ENCODE results near the gene ATP5ME.

ATP5ME gene

GRCh38 chr4:683982-684622 is 10.0 kb upstream of the ATP5ME start:
- TF ChIP-seq TEAD4 (IDR thresholded peaks at IDR 0.05) (peak; percentile 54), MAX (IDR thresholded peaks at IDR 0.05) (0 out of 2 replicates have a peak, but pooled peaks have one; percentile 24), ZBTB7A (IDR thresholded peaks at IDR 0.05; ENCODE audit: low read depth) (peak; percentile 89), EGR1 (IDR thresholded peaks at IDR 0.05) (no peak), RAD21 (IDR thresholded peaks at IDR 0.05; ENCODE audit: low read depth) (peak; percentile 46; the same call in 1 of the 2 replicates), TAF1 (IDR thresholded peaks at IDR 0.05; ENCODE audit: low read depth) (no peak)

GRCh38 chr4:683247-683897 is 9.3 kb upstream of the ATP5ME start:
- TF ChIP-seq RAD21 (IDR thresholded peaks at IDR 0.05; ENCODE audit: low read depth): no peak
- TF ChIP-seq CEBPB (IDR thresholded peaks at IDR 0.05): no peak
- TF ChIP-seq CREB1 (IDR thresholded peaks at IDR 0.05; ENCODE audit: low read depth): no peak
- TF ChIP-seq REST (IDR thresholded peaks at IDR 0.05; ENCODE audit: low read depth): no peak
- TF ChIP-seq ZBTB7A (IDR thresholded peaks at IDR 0.05; ENCODE audit: low read depth): no peak
- no peak for TF ChIP-seq FOXM1 (IDR thresholded peaks at IDR 0.05; ENCODE audit: borderline replicate concordance, low read depth)

DNA sequence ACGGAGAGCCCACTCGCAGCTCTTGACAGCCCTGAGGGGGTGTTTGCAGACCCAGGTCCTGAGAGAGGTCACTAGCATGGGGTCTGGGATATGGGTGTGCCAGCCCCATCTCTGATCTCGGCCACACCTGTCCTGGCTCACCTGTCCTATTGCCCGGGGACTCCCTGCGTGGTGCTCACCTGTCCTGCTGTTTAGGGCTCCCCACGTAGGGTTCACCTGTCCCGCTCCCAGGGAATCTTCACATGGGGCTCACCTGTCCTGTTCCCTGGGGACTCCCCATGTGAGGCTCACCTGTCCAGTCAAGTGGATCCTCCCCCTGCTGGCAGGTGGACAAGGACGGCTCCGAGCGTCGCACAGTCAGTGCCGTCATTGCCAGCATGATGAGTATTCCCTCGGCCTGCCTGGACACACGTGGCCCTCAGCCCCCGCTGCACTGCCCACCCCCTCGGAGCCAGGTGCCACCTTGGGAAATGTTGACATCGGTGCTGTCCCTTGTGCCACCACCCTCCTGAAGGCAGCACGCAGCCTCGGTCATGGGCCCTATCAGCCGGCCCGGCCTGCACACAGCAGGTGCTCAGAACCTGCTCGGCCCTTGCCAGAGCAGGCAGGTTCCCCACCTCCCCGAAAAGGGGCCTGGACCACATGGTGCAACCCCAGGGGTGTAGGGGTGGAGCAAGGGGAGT is 8.6 kb upstream of the ATP5ME start:
- TF ChIP-seq TAF1 (IDR thresholded peaks at IDR 0.05; ENCODE audit: low read depth) (no peak), NFIC (IDR thresholded peaks at IDR 0.05) (no peak), CREB1 (IDR thresholded peaks at IDR 0.05; ENCODE audit: low read depth) (no peak), MAX (IDR thresholded peaks at IDR 0.05) (no peak), REST (IDR thresholded peaks at IDR 0.05; ENCODE audit: low read depth) (no peak), TCF12 (IDR thresholded peaks at IDR 0.05; ENCODE audit: low read depth) (no peak), RAD21 (IDR thresholded peaks at IDR 0.05; ENCODE audit: low read depth) (no peak), CEBPB (IDR thresholded peaks at IDR 0.05) (no peak), EP300 (IDR thresholded peaks at IDR 0.05; ENCODE audit: borderline replicate concordance) (no peak), ZBTB7A (IDR thresholded peaks at IDR 0.05; ENCODE audit: low read depth) (no peak), TEAD4 (IDR thresholded peaks at IDR 0.05) (no peak), YY1 (IDR thresholded peaks at IDR 0.05; ENCODE audit: low read depth) (no peak), EGR1 (IDR thresholded peaks at IDR 0.05) (no peak), FOXM1 (IDR thresholded peaks at IDR 0.05; ENCODE audit: borderline replicate concordance, low read depth) (no peak)
- TF ChIP-seq, protein P1, sequence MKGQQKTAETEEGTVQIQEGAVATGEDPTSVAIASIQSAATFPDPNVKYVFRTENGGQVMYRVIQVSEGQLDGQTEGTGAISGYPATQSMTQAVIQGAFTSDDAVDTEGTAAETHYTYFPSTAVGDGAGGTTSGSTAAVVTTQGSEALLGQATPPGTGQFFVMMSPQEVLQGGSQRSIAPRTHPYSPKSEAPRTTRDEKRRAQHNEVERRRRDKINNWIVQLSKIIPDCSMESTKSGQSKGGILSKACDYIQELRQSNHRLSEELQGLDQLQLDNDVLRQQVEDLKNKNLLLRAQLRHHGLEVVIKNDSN (IDR thresholded peaks at IDR 0.05): no peak

DNA sequence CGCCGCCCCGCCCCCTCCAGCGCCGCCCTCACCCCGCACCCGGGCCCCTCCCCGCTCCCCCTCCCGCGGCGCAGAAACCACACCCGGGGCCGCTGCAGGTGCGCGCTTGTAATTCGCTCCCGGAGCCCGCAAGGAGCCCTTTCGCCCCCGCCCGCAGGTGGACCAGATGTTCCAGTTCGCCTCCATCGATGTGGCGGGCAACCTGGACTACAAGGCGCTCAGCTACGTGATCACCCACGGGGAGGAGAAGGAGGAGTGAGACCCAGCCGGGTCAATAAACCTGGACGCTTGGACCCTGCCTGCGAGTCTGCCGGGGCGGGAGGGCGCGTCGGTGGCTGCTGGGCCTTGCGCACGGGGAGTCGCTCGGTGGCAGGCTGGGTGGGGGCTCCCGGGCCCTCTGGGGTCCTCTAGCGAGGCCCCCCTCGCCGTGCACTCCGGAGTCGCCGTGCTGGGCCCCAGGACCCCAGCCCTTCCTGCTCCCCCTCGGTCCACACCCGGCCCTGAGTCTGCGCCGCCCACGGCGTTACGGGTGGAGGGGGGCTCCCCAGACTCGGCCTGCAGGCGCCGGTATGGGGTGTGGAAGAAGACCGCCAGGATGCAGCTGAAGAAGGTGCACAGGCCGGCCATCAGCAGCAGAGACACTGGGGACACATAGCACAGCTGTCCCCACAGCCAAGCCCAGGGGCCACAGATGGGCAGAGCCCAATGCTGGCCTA is 7.8 kb upstream of the ATP5ME start:
- no peak for TF ChIP-seq CEBPB (IDR thresholded peaks at IDR 0.05)
- TF ChIP-seq, protein P1 (IDR thresholded peaks at IDR 0.05): no peak
- TF ChIP-seq YY1 (IDR thresholded peaks at IDR 0.05; ENCODE audit: low read depth): no peak
- no peak for TF ChIP-seq EP300 (IDR thresholded peaks at IDR 0.05; ENCODE audit: borderline replicate concordance)
- TF ChIP-seq MAX (IDR thresholded peaks at IDR 0.05): 0 out of 2 replicates have a peak, but pooled peaks have one; percentile 11
- no peak for TF ChIP-seq TAF1 (IDR thresholded peaks at IDR 0.05; ENCODE audit: low read depth)
- no peak for TF ChIP-seq RAD21 (IDR thresholded peaks at IDR 0.05; ENCODE audit: low read depth)
- peak; percentile 37; the same call in 1 of the 2 replicates for TF ChIP-seq TCF12 (IDR thresholded peaks at IDR 0.05; ENCODE audit: low read depth)
- TF ChIP-seq ZBTB7A (IDR thresholded peaks at IDR 0.05; ENCODE audit: low read depth): no peak
- TF ChIP-seq NFIC (IDR thresholded peaks at IDR 0.05): no peak
- no peak for TF ChIP-seq CREB1 (IDR thresholded peaks at IDR 0.05; ENCODE audit: low read depth)

Measured in Ishikawa (cell line).